Skin epidermis (tissue), 12 donors: ENCODE measurements around the gene PDGFB.
A peak's percentile ranks its signal among the peaks of the same experiment; 100 is the strongest.

Experiments
- H3K27ac ChIP-seq, 21 experiments: fragments of 200-600 bp; sonication (generic) in 11 of 21; one replicate each; pipeline ENCODE4 v1.5.0; 2020; ENCODE audit warnings: mild to moderate bottlenecking in 3 of 21, inconsistent platforms in 2 of 21, moderate library complexity in 2 of 21
- H3K4me3 ChIP-seq, 7 experiments: fragments of 200-600 bp; sonication (generic) in 2 of 7; one replicate each; pipeline ENCODE4 v1.5.0; 2020; ENCODE audit warnings: inconsistent platforms in 2 of 7, mild to moderate bottlenecking in 2 of 7, moderate library complexity in 1 of 7

PDGFB gene

GRCh38 chr22:39183991-39184585 is 60.7 kb downstream of the PDGFB start:
- H3K27ac ChIP-seq: peak overlapping the region in 8 of 21 experiments; percentile 7 to 85 (median 64)
- H3K4me3 ChIP-seq: no peak overlapping the region

- Histone ChIP-seq H3K27ac (no peak overlapping the region), H3K4me3 (no peak overlapping the region)
Measured at GRCh38 chr22:39182478-39183030, 62.2 kb downstream of the PDGFB start.

GRCh38 chr22:39181778-39182177 is 63.0 kb downstream of the PDGFB start:
- Histone ChIP-seq H3K4me3 (no peak overlapping the region), H3K27ac (no peak overlapping the region)

GRCh38 chr22:39181356-39181755 is 63.4 kb downstream of the PDGFB start:
- Histone ChIP-seq H3K27ac (no peak overlapping the region), H3K4me3 (no peak overlapping the region)

GRCh38 chr22:39179841-39180335 is 64.9 kb downstream of the PDGFB start:
- H3K27ac ChIP-seq: peak overlapping the region in 1 of 21 experiments; percentile 6

GRCh38 chr22:39179401-39179827 is 65.4 kb downstream of the PDGFB start:
- no peak overlapping the region for H3K4me3 ChIP-seq
- peak overlapping the region in 3 of 21 experiments; percentile 6 to 32 (median 9) for H3K27ac ChIP-seq

More at GRCh38 chr22:39179841-39180335, 64.9 kb downstream of the PDGFB start:
- H3K4me3 ChIP-seq: no peak overlapping the region

GRCh38 chr22:39178206-39179111 is 66.3 kb downstream of the PDGFB start:
- Histone ChIP-seq H3K4me3 (no peak overlapping the region), H3K27ac (peak overlapping the region in 10 of 21 experiments; percentile 2 to 94 (median 59))

- Histone ChIP-seq H3K27ac (peak overlapping the region in 13 of 21 experiments; percentile 16 to 94 (median 57)), H3K4me3 (no peak overlapping the region)
Measured at GRCh38 chr22:39177791-39178190, 67.0 kb downstream of the PDGFB start.

GRCh38 chr22:39177456-39177775 is 67.4 kb downstream of the PDGFB start:
- H3K4me3 ChIP-seq: no peak overlapping the region
- peak overlapping the region in 14 of 21 experiments; percentile 16 to 94 (median 59) for H3K27ac ChIP-seq

- H3K4me3 ChIP-seq: no peak overlapping the region
Measured at GRCh38 chr22:39176714-39177455, 67.9 kb downstream of the PDGFB start.

GRCh38 chr22:39176143-39176713 is 68.6 kb downstream of the PDGFB start:
- H3K4me3 ChIP-seq: no peak overlapping the region
- peak overlapping the region in 18 of 21 experiments; percentile 5 to 94 (median 72) for H3K27ac ChIP-seq

More at GRCh38 chr22:39176714-39177455, 67.9 kb downstream of the PDGFB start:
- peak overlapping the region in 17 of 21 experiments; percentile 16 to 94 (median 68) for H3K27ac ChIP-seq

GRCh38 chr22:39175353-39176142 is 69.2 kb downstream of the PDGFB start:
- Histone ChIP-seq H3K27ac (peak overlapping the region in 18 of 21 experiments; percentile 2 to 94 (median 74)), H3K4me3 (no peak overlapping the region)

GRCh38 chr22:39174498-39175352 is 70.1 kb downstream of the PDGFB start:
- Histone ChIP-seq H3K27ac (peak overlapping the region in 20 of 21 experiments; percentile 29 to 94 (median 74)), H3K4me3 (no peak overlapping the region)

GRCh38 chr22:39173787-39174497 is 70.8 kb downstream of the PDGFB start:
- Histone ChIP-seq H3K27ac (peak overlapping the region in 20 of 21 experiments; percentile 29 to 94 (median 74)), H3K4me3 (no peak overlapping the region)
